ENCODE results near the gene KRT39. TPM values are rescaled to one million over a fixed set of nuclear protein-coding genes. Genes with fewer than 3 reads are reported as not detected.
A peak's percentile ranks its signal among the peaks of the same experiment; 100 is the strongest.

Gene KRT39
- polyA plus RNA-seq, 2 of the 4 experiments (the other 2 are of a cell fraction), result not detected

GRCh38 chr17:40942553-40942952, 24.2 kb downstream of the KRT39 start:
- CTCF ChIA-PET, result interaction anchor here (1.1 kb wide), 1 partner anchor 706 kb away, joined by 4 read pairs; no protein-coding TSS in a partner anchor
- Histone ChIP-seq H3K4me1 (no peaks in the 10 kb centered on the region), H3K4me3 (no peak overlapping the region), H3K27ac (no peak overlapping the region), H3K9me3 (no peaks in the 10 kb centered on the region), H3K4me2 (no peak overlapping the region)
- WGBS (ENCODE audit: missing lambda C conversion rate), result 82% methylated on average over 3 of the region's 3 CpGs
- no peak for TF ChIP-seq ZC3H11A (IDR thresholded peaks at IDR 0.05)
- FAIRE-seq (no peak), ATAC-seq (no peak), DNase-seq (ENCODE audit: low read depth in 1 of 2, low spot score in 1 of 2) (no peak)
- POLR2A ChIA-PET, result no interaction called here

DNA sequence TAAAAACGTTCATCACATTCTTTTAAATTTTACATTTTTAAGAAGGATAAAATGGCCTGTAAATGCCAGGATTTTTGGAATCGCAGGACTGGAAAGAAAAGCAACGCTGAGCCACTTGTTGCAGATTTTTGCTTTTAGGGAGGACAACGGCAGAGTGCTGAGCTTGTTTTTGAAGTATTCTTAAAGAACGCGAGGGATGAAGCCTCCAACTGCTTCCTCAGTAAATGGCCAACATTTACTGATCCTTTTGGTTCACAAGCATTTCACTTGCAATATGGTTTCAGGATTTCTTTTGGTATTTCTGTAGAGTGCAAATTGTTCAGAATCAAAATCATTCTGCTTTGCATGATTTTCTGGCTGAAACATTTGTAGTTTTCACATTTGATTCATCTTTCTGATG, 26.5 kb downstream of the KRT39 start:
- CTCF ChIA-PET, result interaction anchor here (1.6 kb wide), 1 partner anchor 722 kb away, joined by 3 read pairs; no protein-coding TSS in a partner anchor
- no peaks in the 10 kb centered on the region for H3K9me3 ChIP-seq
- H3K27ac ChIP-seq, result no peak overlapping the region
- ATAC-seq (no peak), DNase-seq (ENCODE audit: low read depth in 1 of 2, low spot score in 1 of 2) (no peak), FAIRE-seq (peak; percentile 32)
- WGBS (ENCODE audit: missing lambda C conversion rate), result 82% methylated on average over 6 of the region's 6 CpGs
- H3K4me3 ChIP-seq, result no peak overlapping the region
- POLR2A ChIA-PET, result no interaction called here
- H3K4me1 ChIP-seq, result no peaks in the 10 kb centered on the region
- no peak overlapping the region for H3K4me2 ChIP-seq
- TF ChIP-seq ELK1 (IDR thresholded peaks at IDR 0.05; ENCODE audit: low read depth, low read length) (no peak), HOXB13 (CRISPR knock-in tag; IDR thresholded peaks at IDR 0.05; ENCODE audit: low read depth) (no peak), KDM1A (IDR thresholded peaks at IDR 0.05; ENCODE audit: low read depth) (no peak), ZC3H11A (IDR thresholded peaks at IDR 0.05) (no peak)
- TF ChIP-seq, protein P1, sequence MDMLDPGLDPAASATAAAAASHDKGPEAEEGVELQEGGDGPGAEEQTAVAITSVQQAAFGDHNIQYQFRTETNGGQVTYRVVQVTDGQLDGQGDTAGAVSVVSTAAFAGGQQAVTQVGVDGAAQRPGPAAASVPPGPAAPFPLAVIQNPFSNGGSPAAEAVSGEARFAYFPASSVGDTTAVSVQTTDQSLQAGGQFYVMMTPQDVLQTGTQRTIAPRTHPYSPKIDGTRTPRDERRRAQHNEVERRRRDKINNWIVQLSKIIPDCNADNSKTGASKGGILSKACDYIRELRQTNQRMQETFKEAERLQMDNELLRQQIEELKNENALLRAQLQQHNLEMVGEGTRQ (IDR thresholded peaks at IDR 0.05), result no peak
- TF ChIP-seq, protein P2, sequence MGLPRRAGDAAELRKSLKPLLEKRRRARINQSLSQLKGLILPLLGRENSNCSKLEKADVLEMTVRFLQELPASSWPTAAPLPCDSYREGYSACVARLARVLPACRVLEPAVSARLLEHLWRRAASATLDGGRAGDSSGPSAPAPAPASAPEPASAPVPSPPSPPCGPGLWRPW (IDR thresholded peaks at IDR 0.05), result no peak

DNA sequence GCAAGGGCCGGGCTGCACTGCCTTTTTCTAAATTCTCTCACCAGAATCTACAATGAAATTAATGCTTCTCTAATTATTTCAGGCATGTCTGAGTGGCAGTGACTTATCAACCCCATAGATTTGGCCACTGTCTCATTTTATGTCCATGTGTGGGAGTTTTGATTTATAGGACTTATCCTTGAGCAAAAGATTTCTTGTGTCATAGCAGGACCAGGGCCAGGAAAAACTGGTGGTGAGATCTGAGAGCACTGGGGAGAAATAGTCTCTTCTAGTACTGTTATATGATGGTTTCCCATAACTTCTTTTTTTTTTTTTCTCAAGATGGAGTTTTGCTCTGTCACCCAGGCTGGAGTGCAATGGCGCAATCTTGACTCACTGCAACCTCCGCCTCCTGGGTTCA, 27.8 kb downstream of the KRT39 start:
- TF ChIP-seq FOSB (CRISPR knock-in tag; IDR thresholded peaks at IDR 0.05) (no peak), HEYL (CRISPR knock-in tag; IDR thresholded peaks at IDR 0.05) (no peak), KDM1A (IDR thresholded peaks at IDR 0.05; ENCODE audit: low read depth) (no peak), ZFP36 (IDR thresholded peaks at IDR 0.05; ENCODE audit: borderline replicate concordance, partially characterized antibody) (no peak), KDM5A (IDR thresholded peaks at IDR 0.05) (no peak), NR3C1 (IDR thresholded peaks at IDR 0.05) (no peak), JUN (IDR thresholded peaks at IDR 0.05) (no peak), GATA3 (IDR thresholded peaks at IDR 0.05; ENCODE audit: borderline replicate concordance) (no peak), HOXA7 (CRISPR knock-in tag; IDR thresholded peaks at IDR 0.05) (no peak), MAZ (IDR thresholded peaks at IDR 0.05; ENCODE audit: borderline replicate concordance, low read depth, low read length) (no peak), RNF2 (IDR thresholded peaks at IDR 0.05; ENCODE audit: borderline replicate concordance, low read depth) (no peak), FOXS1 (CRISPR knock-in tag; IDR thresholded peaks at IDR 0.05) (no peak), HOXB13 (CRISPR knock-in tag; IDR thresholded peaks at IDR 0.05; ENCODE audit: low read depth) (no peak), PHF8 (IDR thresholded peaks at IDR 0.05; ENCODE audit: borderline replicate concordance, low read depth) (no peak)
- TF ChIP-seq, protein P2 (IDR thresholded peaks at IDR 0.05), result no peak
- TF ChIP-seq, protein P3, sequence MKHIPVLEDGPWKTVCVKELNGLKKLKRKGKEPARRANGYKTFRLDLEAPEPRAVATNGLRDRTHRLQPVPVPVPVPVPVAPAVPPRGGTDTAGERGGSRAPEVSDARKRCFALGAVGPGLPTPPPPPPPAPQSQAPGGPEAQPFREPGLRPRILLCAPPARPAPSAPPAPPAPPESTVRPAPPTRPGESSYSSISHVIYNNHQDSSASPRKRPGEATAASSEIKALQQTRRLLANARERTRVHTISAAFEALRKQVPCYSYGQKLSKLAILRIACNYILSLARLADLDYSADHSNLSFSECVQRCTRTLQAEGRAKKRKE (CRISPR knock-in tag; IDR thresholded peaks at IDR 0.05; ENCODE audit: low read depth), result no peak
- FAIRE-seq (no peak), DNase-seq (ENCODE audit: low read depth in 1 of 2, low spot score in 1 of 2) (no peak), ATAC-seq (no peak)
- Histone ChIP-seq H3K27ac (no peak overlapping the region), H3K4me1 (no peaks in the 10 kb centered on the region), H3K4me2 (no peak overlapping the region), H3K9me3 (no peaks in the 10 kb centered on the region), H3K4me3 (no peak overlapping the region)
- WGBS (ENCODE audit: missing lambda C conversion rate), result 90% methylated on average over 3 of the region's 3 CpGs
- ChIA-PET CTCF (no interaction called here), POLR2A (no interaction called here)

Measured in A549 (cell line).